GM21737 (cell line): Measurements from ENCODE around the gene CDC14B.
"Not testable (repeated sequence)": the region's sequence is repeated elsewhere in the genome, so short reads cannot be mapped to it uniquely, and the experiment has no call there.

Experiments used
- ATAC-seq: cut with Tn5 transposase; IDR thresholded peaks from one replicate; pipeline ENCODE4 v1.9.1; 2021; ENCODE audit warnings: mild to moderate bottlenecking, moderate library complexity; ENCODE audit not compliant: unreplicated experiment

Gene CDC14B

DNA sequence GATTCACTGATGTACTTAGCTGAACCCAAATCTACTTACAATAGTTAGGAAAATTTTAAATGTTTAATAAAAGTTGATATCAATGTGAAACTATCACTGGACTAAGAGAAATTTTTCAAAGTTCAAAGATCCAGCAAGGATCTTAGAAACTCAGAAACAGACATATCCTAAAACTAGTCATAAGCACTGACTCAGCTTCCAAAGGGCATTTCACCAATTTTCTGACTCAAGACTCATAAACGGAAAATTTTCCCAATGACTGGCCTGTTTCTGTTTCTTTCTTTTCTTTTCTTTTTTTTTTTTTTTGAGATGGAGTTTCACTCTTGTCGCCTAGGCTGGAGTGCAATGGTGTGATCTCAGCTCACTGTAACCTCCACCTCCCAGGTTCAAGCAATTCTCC is 66.6 kb downstream of the CDC14B start:
- no peak for ATAC-seq

DNA sequence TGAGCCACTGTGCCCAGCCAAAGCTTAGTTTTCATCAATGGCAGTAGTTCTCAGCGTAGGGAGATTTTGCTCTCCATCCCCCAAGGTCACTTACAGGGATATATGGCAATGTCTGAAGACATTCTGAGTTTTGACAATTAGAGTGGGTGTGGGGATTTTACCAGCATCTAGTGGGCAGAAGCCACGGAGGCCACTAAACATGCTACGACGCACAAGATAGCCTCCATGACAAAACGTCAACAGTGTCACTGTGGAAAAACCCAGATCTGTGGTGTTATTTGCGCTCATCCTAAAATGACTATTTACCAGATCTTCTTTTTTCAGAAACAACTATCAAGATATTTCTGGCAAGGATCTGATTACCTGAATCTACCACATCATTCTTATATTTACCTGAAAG is 68.2 kb downstream of the CDC14B start:
- ATAC-seq, result no peak

DNA sequence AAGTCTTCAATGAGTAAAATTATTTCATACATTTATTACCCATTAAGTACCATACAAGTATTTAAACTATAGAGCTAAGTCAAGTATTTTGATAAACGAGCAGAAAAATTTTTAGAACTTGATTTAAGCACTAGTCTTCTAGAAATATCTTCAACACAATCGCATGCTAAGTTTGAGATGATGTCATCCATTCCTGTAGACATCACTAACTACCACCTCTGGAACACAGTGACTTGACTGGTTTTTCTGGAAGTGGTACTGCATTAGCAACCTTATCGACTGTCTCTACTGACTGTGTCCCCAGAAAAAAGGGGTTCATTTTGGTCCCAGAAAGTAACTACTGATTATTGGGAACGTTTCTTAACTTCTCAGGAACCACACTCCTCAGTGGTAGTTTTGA is 69.0 kb downstream of the CDC14B start:
- no peak for ATAC-seq

DNA sequence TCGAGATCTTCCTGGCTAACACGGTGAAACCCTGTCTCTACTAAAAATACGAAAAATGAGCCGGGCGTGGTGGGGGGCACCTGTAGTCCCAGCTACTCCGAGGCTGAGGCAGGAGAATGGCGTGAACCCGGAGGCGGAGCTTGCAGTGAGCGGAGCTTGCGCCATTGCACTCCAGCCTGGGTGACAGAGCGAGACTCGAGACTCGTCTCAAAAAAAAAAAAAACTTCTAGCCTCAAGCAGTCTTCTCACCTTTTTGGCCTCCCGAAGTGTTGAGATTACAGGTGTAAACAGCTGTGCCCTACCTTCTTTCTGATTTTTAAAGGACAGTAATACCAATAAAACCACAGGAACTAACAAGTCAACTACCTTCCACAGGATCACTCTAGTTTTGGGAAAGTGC is 76.5 kb downstream of the CDC14B start:
- not testable (repeated sequence) for ATAC-seq

DNA sequence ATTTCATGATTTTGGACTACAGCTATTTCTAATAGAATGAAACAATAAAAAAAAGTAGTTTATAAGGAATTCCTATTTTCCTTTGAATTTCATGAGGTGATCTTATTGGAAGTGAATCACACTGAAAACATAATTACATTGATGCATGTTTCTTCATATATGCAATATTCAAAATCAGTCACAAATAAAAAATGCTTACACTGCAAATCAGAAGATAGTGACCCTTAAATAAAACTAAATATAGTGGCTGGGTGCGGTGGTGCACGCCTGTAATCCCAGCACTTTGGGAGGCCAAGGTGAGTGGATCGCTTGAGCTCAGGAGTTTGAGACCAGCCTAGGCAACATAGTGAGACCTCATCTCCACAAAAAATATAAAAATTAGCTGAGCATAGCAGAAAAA is 79.5 kb downstream of the CDC14B start:
- no peak for ATAC-seq

DNA sequence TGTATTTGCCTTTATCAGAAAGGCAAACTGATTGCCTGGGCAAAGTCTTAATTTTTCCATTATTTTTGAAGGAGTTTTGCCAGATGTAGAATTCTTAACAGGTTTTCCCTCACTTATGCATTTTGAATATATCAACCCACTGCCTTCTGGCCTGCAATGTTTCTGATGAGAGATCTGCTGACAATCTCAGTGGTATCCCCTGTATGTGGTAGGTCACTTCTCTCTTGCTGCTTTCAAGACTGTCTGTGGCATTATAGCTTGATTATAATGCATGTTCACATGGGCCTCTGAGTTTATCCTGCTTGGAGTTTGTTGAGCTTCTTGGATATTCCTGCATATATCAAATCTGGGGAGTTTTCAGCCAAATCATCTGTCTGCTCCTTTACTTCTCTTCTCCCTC is 87.5 kb downstream of the CDC14B start:
- no peak for ATAC-seq

DNA sequence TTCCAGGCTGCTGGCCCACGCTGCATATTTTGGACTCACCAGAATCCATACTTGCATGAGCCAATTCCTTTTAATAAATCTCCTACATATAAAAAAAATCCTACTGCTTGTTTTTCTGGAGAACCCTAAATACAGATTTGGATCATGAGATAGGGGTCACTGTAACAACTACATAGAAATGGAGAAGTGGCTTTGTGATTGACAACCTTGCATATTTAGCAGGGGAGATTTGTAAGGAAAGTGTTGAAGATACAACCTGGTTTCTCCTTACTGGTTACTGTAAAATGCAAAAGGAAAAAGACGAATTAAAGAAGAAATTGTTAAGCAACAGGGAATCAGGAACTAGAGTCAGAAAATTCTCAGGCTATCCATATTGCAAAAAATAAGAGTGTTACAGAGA is 94.9 kb downstream of the CDC14B start:
- ATAC-seq, result no peak

DNA sequence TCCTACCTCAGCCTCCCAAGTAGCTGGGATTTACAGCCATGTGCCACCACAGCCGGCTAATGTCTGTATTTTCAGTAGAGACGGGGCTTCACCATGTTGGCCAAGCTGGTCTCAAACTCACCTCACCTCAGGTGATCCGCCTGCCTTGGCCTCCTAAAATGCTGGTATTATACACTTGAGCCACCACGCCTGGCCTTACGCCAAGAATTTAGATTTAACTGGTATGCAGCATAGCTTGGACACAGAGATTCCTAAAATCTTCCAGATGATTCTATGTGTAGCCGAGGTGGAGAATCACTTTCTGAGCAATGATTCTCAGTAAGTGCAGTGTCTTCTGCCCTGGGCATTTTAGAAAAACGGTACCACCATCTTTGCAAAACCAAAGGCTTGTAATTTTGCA is 95.6 kb downstream of the CDC14B start:
- no peak for ATAC-seq

DNA sequence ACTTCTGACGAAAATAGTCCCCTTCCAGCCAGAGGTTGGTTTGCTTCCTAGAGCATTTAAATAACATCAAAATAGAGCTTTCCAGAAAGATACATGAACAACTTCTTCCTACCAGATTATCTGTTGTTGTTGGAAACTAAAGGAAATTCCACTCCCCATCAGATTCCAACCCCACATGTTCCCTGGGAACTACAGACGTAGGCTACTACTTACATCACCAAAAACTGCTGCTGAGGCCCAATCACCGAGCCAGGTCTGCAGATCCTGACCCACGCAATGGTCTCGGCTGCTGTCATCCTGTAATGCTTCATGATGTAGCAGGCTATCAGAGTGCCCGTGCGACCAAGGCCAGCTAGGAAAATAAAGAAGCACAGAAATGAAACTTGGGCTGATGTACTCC is 96.3 kb downstream of the CDC14B start:
- no peak for ATAC-seq

DNA sequence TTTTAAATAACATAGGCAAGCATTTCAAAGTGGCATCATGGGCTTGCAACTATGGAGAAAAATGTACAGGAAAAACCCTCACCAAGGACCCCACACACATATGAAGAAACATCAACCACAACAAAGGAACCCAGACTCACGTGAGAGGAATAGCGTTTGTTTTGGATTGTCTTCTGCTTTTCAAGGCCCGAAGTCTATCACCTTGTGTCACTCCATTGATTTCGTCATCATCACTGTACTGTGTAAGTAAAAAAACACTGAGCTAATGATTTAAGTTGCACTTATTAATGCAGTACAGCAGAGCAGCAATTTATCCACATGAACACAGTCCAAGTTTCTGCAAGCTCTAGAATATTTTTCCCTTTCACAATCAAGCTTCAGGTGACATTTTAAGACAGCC is 97.3 kb downstream of the CDC14B start:
- no peak for ATAC-seq

DNA sequence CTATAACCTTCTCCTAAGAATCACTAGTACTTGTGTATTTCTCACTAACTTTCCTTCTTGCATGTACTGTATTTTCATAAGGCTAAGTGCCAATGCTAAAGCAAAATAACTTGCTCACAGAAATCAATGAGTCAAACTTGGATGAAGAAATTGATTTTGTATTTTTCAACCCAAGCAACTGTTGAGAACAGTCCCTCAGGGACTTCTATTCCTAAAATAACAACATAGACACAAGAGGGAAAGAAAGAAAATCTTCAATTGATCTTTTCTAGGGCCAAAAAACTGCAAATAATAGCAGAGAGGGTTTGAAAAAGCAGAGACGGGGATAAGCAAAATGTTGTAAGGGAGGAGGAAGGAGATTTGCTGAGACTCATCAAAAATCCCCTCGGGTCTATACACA is 99.9 kb downstream of the CDC14B start:
- ATAC-seq, result no peak

DNA sequence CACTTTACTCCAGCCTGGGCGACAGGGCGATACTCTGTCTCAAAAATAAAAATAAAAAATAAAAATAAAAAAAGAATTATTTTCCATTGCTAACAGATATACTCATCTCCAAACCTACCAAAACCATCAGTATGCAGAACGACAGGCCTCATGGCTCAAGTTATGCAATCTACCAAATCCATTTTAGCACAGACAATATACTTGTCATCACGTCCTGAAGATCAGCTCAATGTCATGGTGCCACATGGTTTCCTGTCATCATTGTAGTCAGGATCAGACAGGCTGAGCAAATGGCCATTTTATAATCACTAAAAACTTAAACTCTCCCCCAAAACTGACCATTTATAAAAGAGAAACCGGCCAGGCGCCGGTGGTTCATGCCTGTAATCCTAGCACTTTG is 100.5 kb downstream of the CDC14B start:
- no peak for ATAC-seq

DNA sequence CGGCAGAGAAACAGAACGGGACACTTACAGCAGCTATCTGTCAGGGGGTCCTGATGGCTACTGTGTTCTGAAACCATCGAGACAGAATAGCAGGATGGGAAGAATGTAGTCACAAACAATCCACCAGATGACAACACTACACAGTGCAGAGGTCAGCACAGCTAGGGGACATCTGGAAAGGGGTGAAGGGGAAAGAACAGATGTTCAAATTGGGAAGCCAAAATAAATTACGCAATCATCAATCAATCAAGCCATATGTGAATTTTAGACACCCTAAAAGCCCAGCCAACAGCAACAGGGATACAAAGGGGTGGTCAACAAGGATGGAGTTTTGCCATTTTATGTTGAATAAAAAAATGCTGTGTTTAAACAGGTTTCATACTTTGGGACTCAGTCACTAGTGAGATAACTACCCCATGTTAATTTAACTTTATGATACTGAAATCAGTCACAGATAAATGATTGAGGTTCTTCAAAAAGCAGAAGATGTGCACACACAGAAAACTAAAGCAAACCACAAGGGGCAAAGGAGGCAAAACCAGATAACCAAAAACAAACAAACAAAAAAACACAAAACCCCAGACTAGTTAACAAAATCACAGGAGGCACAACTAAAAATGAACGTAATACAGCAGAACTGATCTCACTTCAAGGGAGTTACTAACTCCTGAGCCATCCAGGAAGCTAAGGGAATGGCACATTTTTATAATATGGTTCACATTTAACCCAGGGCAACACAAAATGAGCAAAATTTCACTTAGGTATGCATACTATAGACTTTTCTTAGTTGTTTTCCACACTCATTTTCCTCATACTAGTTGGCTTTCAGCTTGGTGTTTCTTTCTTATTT is 103.8 kb downstream of the CDC14B start:
- no peak for ATAC-seq

DNA sequence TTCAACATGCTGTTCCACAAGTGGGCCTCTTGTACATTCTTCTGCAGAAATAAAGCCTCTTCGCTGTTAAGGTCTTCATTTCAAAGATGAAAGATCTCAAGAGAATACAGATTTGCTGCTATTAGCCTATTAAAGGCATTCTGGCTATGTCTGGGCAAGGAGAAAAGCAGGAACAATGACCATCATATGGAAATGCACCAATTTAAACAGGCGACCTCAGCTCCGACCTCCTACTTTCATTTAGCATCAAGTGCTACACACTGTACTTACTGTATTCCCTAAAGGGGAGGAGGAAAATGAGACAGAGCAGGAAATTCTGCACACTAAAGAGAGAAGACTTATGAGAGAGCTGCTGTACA is 104.9 kb downstream of the CDC14B start:
- ATAC-seq, result no peak

DNA sequence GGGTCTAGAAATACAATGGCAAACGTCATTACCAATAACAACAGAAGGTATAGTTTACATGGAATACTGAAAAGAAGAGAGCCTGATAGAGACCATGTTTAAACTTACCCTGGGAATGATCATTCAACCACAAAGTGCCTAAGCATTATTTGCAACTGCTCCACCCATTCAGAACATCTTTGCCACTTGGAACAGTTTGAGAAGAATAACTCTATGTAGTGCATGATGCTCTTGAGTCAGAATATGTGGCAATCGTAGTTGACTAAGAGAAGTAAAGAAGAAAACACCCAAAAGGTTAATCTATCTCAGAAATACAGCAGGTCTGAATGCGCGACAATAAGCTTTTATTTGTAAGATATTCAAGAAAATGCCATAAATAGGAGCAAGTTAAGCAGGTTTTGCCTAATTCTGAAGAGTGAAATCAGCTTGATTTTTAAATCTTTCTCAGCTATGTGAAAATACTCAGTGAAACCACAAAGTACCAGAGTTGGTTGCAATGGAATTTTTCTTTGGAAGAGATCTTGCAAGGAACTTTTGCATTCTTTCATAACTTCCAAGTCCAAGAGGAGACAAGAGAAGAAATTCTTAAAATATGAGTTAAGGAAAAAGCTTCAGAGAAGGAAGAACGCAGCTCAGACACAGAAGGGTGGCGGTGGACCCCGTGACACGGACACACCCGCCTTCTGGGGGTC is 105.4 kb downstream of the CDC14B start:
- ATAC-seq, result no peak

DNA sequence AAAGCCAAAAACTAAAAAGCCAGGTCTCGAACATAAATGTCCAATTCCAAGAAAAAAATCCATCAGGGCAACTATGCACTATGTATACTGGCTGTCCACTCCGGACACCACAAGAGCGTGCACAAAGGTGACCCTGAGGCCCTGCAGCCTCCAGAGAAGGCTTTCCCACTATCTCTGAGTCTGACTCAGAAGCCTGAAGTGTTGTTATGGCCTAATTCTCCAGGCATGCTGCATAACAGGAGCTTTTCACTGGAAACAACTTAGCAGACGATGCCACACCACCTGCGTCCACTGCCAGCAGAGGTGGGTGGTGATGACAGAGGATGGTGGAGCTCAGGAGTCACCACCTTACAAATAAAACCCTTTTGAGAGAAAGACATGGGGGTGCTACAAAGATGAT is 106.0 kb downstream of the CDC14B start:
- ATAC-seq, result no peak

DNA sequence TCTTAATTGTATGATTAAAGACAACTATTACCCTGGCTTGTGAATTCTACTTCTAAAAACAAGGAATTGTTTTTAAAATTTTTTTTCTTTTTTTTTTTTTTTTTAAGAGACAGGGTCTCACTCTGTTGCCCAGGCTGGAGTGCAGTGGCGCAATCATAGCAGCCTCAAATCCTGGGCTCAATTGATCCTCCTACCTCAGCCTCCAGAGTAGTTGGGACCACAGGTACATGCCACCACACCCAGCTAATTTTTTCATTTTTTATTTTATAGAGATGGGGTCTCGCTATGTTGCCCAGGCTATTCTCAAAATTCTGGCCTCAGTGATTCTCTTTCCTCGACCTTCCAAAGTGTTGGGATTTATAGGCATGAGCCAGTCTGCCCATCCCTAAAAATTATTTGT is 107.4 kb downstream of the CDC14B start:
- no peak for ATAC-seq

DNA sequence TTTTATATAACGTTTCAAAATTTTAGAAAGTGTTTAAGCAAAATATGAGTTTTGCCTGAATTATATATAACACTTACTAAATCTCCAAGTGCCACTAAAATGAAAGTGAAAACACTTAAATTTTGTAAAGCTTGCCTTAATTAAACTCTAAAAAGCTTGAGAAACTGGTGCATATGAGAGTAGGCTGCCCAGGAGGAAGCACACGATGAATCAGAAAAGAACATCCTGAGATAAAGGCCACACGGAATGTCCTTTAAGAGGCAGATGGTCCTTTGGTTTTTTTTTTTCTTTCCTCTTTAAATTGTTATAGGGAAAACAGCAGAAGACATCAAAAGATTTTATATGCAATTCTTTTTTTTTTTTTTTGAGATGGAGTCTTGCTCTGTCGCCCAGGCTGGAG is 109.4 kb downstream of the CDC14B start:
- no peak for ATAC-seq

DNA sequence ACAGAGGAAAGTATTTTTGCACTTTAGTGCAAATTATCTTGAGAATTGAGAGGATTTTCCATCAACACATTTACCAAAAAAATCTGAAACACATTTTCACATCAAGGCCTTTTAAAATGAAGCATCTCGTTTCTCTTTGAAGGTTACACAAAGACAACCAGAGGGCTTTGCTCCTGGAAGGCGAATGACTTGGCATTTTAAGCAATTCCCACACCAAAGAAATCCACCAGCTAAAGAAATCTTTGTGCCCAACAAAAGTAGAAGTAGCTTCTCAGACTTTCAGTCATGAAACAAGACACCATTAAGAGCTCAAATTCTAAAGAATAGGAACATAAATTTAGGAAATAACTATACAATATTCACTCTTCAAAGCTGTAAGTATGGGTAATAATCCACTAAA is 109.8 kb downstream of the CDC14B start:
- no peak for ATAC-seq

DNA sequence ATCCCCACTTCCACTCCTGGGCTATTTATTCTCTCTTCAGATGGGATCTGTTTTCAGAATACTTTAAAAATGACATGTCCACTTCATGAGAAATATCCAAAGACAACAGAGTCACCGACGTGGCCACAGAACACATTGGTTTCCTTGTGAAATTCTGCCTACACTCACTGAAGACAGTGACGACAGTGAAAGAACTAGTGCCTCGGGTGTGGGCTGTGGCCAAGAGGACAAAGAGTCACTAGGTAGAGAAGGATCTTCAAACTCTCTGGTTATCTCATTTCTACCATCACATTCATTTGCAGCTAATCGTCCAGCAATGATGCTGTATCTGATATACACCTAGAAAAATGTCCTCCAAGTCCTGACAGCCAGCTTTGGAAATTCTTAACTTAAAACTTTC is 110.6 kb downstream of the CDC14B start:
- no peak for ATAC-seq

DNA sequence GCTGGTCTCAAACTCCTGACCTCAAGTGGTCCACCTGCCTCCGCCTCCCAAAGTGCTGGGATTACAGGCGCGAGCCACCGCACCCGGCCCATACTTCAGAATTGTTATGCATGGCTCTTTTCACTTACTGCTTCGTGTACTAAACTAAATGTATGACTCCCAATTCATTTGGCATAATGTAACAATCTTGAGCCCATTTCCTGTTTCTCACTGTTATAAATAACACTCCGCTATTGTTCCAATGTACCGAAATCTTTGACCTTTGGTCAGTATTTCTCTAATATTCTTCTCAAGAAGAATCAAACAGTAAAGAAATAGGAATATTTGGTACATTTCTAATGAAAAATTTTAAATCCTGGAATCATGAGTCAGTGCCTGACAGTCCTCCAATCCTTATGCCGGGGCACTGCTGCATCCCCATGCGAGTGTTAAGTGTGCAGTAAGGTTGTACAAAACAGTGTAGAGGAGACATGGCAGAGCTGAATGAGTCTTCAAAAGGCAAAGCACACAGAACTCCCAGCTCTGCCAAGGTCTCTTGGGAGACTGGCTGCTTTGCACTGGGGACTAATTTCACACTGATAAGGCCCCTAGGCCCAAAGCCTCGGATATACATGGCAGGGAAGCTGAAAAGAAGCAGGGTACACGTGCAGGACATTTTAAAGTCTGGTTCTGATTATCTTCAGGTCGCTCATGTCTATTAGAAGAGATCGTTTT is 111.3 kb downstream of the CDC14B start:
- ATAC-seq, result no peak
